GM21528 (cell line): ENCODE results near the gene DCTN2.
"Not testable (repeated sequence)": the region's sequence is repeated elsewhere in the genome, so short reads cannot be mapped to it uniquely, and the experiment has no call there.

Source experiments
- ATAC-seq: cut with Tn5 transposase; IDR thresholded peaks from one replicate; pipeline ENCODE4 v1.9.1; 2021; ENCODE audit warnings: mild to moderate bottlenecking, moderate library complexity; ENCODE audit not compliant: unreplicated experiment, low FRiP score

DCTN2 gene

GRCh38 chr12:57517718-57518117 is 29.3 kb downstream of the DCTN2 start:
- not testable (repeated sequence) for ATAC-seq

GRCh38 chr12:57517187-57517586 is 29.8 kb downstream of the DCTN2 start:
- ATAC-seq = no peak

- no peak for ATAC-seq
Observed at GRCh38 chr12:57516617-57517153, 30.3 kb downstream of the DCTN2 start.

- no peak for ATAC-seq
Observed at GRCh38 chr12:57515934-57516541, 31.0 kb downstream of the DCTN2 start.

GRCh38 chr12:57515408-57515933 is 31.5 kb downstream of the DCTN2 start:
- no peak for ATAC-seq

GRCh38 chr12:57514720-57515407 is 32.1 kb downstream of the DCTN2 start:
- ATAC-seq = no peak

- not testable (repeated sequence) for ATAC-seq
Observed at GRCh38 chr12:57514246-57514645, 32.7 kb downstream of the DCTN2 start.

GRCh38 chr12:57513677-57514076 is 33.3 kb downstream of the DCTN2 start:
- ATAC-seq = not testable (repeated sequence)

- no peak for ATAC-seq
Observed at GRCh38 chr12:57513266-57513665, 33.7 kb downstream of the DCTN2 start.

GRCh38 chr12:57512665-57513064 is 34.3 kb downstream of the DCTN2 start:
- no peak for ATAC-seq

- ATAC-seq = no peak
Observed at GRCh38 chr12:57511588-57512325, 35.2 kb downstream of the DCTN2 start.

- ATAC-seq = no peak
Observed at GRCh38 chr12:57511161-57511560, 35.8 kb downstream of the DCTN2 start.

GRCh38 chr12:57507796-57508195 is 39.2 kb downstream of the DCTN2 start:
- ATAC-seq = not testable (repeated sequence)

GRCh38 chr12:57506541-57506940 is 40.5 kb downstream of the DCTN2 start:
- ATAC-seq = not testable (repeated sequence)

GRCh38 chr12:57502311-57502969 is 44.6 kb downstream of the DCTN2 start:
- ATAC-seq = not testable (repeated sequence)

- no peak for ATAC-seq
Observed at GRCh38 chr12:57500213-57500612, 46.8 kb downstream of the DCTN2 start.

- ATAC-seq = no peak
Observed at GRCh38 chr12:57498571-57498970, 48.4 kb downstream of the DCTN2 start.

GRCh38 chr12:57498132-57498502 is 48.9 kb downstream of the DCTN2 start:
- ATAC-seq = no peak

GRCh38 chr12:57497223-57498131 is 49.5 kb downstream of the DCTN2 start:
- ATAC-seq = no peak

GRCh38 chr12:57496822-57497221 is 50.2 kb downstream of the DCTN2 start:
- no peak for ATAC-seq
